ENCODE results near the gene CDCA5.

The CDCA5 gene

GRCh38 chr11:65107078-65107477, 23.2 kb upstream of the CDCA5 start:
- no peak for DNase-seq (ENCODE audit: low spot score)

GRCh38 chr11:65104628-65105027, 20.8 kb upstream of the CDCA5 start:
- no peak for DNase-seq (ENCODE audit: low spot score)

GRCh38 chr11:65103476-65103875, 19.6 kb upstream of the CDCA5 start:
- no peak for DNase-seq (ENCODE audit: low spot score)

- no peak for DNase-seq (ENCODE audit: low spot score)
These were observed 18.6 kb upstream of the CDCA5 start for GRCh38 chr11:65102142-65103095.

- no peak for DNase-seq (ENCODE audit: low spot score)
These were observed 17.0 kb upstream of the CDCA5 start for GRCh38 chr11:65100674-65101350.

GRCh38 chr11:65096926-65097325, 13.1 kb upstream of the CDCA5 start:
- DNase-seq (ENCODE audit: low spot score), result no peak

GRCh38 chr11:65095974-65096806, 12.3 kb upstream of the CDCA5 start, which contains the start of gene VPS51:
TSS of gene VPS51 (plus strand) at chr11:65096214. CDS start at chr11:65096251, 37 bp downstream.
- peak; percentile 86 for DNase-seq (ENCODE audit: low spot score)

- DNase-seq (ENCODE audit: low spot score), result no peak
These were observed 11.6 kb upstream of the CDCA5 start for GRCh38 chr11:65095427-65095826.

- DNase-seq (ENCODE audit: low spot score), result no peak
These were observed 6.8 kb upstream of the CDCA5 start for GRCh38 chr11:65090628-65091027.

GRCh38 chr11:65089621-65090020, 5.8 kb upstream of the CDCA5 start:
- DNase-seq (ENCODE audit: low spot score), result no peak

GRCh38 chr11:65087827-65088226, 4.0 kb upstream of the CDCA5 start:
- DNase-seq (ENCODE audit: low spot score), result no peak

GRCh38 chr11:65087216-65087615, 3.4 kb upstream of the CDCA5 start:
- DNase-seq (ENCODE audit: low spot score), result no peak

GRCh38 chr11:65086809-65087208, 3.0 kb upstream of the CDCA5 start:
- DNase-seq (ENCODE audit: low spot score), result no peak

GRCh38 chr11:65085446-65085845, 1.6 kb upstream of the CDCA5 start:
- DNase-seq (ENCODE audit: low spot score), result no peak

GRCh38 chr11:65084598-65085375, 947 bp upstream of the CDCA5 start:
- DNase-seq (ENCODE audit: low spot score), result no peak

- no peak for DNase-seq (ENCODE audit: low spot score)
These were observed 556 bp downstream of the CDCA5 start for GRCh38 chr11:65083134-65083833.

- no peak for DNase-seq (ENCODE audit: low spot score)
These were observed 5.0 kb downstream of the CDCA5 start for GRCh38 chr11:65078786-65079342.

GRCh38 chr11:65078151-65078550, 5.7 kb downstream of the CDCA5 start:
- peak; percentile 59 for DNase-seq (ENCODE audit: low spot score)

GRCh38 chr11:65077451-65077850, 6.4 kb downstream of the CDCA5 start:
- no peak for DNase-seq (ENCODE audit: low spot score)

GRCh38 chr11:65072631-65072966, 11.2 kb downstream of the CDCA5 start:
- no peak for DNase-seq (ENCODE audit: low spot score)
